K562 (cell line): ENCODE measurements around the gene ANO1. TPM values are rescaled to one million over a fixed set of nuclear protein-coding genes. Genes with fewer than 3 reads are reported as not detected.

ENCODE experiments used
- ATAC-seq: fragments of 200-7000 bp; cut with Tn5 transposase; 3 replicates; pipeline ENCODE4 v1.9.1; 2020; ENCODE audit warnings: moderate library complexity
- BruUV-seq: library from RNA; stranded (reverse); fragments of 400-500 nt; replicated peaks from 2 replicates; lab custom pipeline; 2021; lab: Mats Ljungman, UMichigan
- CTCF ChIA-PET: fragments of 300-600 bp; formaldehyde crosslinking; extraction: SDS; loops from one replicate; lab custom pipeline; 2021; ENCODE audit warnings: low intra/inter-chr PET ratio; lab: Yijun Ruan, JAX
- POLR2A ChIA-PET: fragments of 300-600, 350-650 bp; sonication (Branson Sonifier 250); formaldehyde crosslinking; extraction: SDS; loops from one replicate; lab custom pipeline; 2021; ENCODE audit warnings: antibody characterized with exemption, inconsistent platforms; lab: Yijun Ruan, JAX
- DNase-seq, 4 experiments: peaks; one replicate each; pipeline versions ENCODE4 v3.0.0 to v3.0.0-alpha.2; 2011 to 2018; ENCODE audit warnings: low spot score in 3 of 4, mixed read lengths in 3 of 4; ENCODE audit errors: extremely low read depth in 1 of 4
- FAIRE-seq: peaks from 2 replicates; lab custom pipeline; 2011; peaks lifted over from hg19 to GRCh38; lab: Jason Lieb, UNC
- H2AFZ ChIP-seq: 2 replicates; pipeline ENCODE4 v1.6.0; 2011; ENCODE audit warnings: low read depth, low read length, control low read depth, inconsistent platforms
- H3K27ac ChIP-seq: fragments of 200-600 bp; 3 replicates; pipeline ENCODE4 v1.8.0; 2011; ENCODE audit warnings: low read depth, mild to moderate bottlenecking, control low read depth, inconsistent platforms, low read length, moderate library complexity, mixed read lengths; ENCODE audit errors: extremely low read depth
- H3K27me3 ChIP-seq, 2 experiments: fragments of 300-600 bp in 1 of 2; 2 replicates in 1 of 2; 3 replicates in 1 of 2; pipeline versions ENCODE4 v1.6.0 to v1.8.0; 2011; ENCODE audit warnings: inconsistent platforms in 2 of 2, low read length in 2 of 2, mild to moderate bottlenecking in 1 of 2, mixed read lengths in 1 of 2, moderate library complexity in 1 of 2; ENCODE audit not compliant: control insufficient read depth in 2 of 2, insufficient read depth in 2 of 2
- H3K36me3 ChIP-seq: fragments of 300-600 bp; 3 replicates; pipeline ENCODE4 v1.8.0; 2011; ENCODE audit warnings: mild to moderate bottlenecking, low read length, inconsistent platforms; ENCODE audit not compliant: control insufficient read depth, insufficient read depth
- H3K4me1 ChIP-seq, 2 experiments: fragments of 200-600 bp in 1 of 2; replicated peaks in 1 of 2; 2 replicates in 1 of 2; 3 replicates in 1 of 2; pipeline versions ENCODE4 v1.5.1 to v1.8.0; 2011; ENCODE audit warnings: inconsistent platforms in 2 of 2, low read length in 2 of 2, mild to moderate bottlenecking in 1 of 2, mixed read lengths in 1 of 2, moderate library complexity in 1 of 2; ENCODE audit not compliant: control insufficient read depth in 2 of 2, insufficient read depth in 2 of 2
- H3K4me2 ChIP-seq: 2 replicates; pipeline ENCODE4 v1.6.1; 2011; ENCODE audit warnings: low read length, control low read depth, inconsistent platforms, mixed read lengths; ENCODE audit not compliant: insufficient read depth
- H3K4me3 ChIP-seq: fragments of 200-600 bp; sonication (generic), shearing (Covaris generic); 2 replicates; pipeline ENCODE4 v1.5.1; 2016; ENCODE audit warnings: control low read depth, inconsistent platforms
- H3K79me2 ChIP-seq: fragments of 200-600 bp; 3 replicates; pipeline ENCODE4 v1.8.0; 2011; ENCODE audit warnings: low read length, inconsistent platforms; ENCODE audit not compliant: control insufficient read depth, insufficient read depth
- H3K9ac ChIP-seq, 2 experiments: 2 replicates each; pipeline versions ENCODE4 v1.6.0 to v1.6.1; 2011; ENCODE audit warnings: low read depth in 2 of 2, low read length in 2 of 2, control low read depth in 1 of 2, inconsistent platforms in 1 of 2, mild to moderate bottlenecking in 1 of 2, mixed read lengths in 1 of 2; ENCODE audit not compliant: insufficient read depth in 1 of 2
- H3K9me1 ChIP-seq: one replicate; pipeline ENCODE4 v1.6.0; 2011; ENCODE audit warnings: inconsistent platforms, mild to moderate bottlenecking, low read length, moderate library complexity; ENCODE audit not compliant: control insufficient read depth, insufficient read depth
- H3K9me3 ChIP-seq: replicated peaks from 2 replicates; pipeline ENCODE4 v1.5.1; 2011; ENCODE audit warnings: low read depth, low read length, inconsistent platforms; ENCODE audit not compliant: control insufficient read depth, insufficient read depth
- H4K20me1 ChIP-seq: replicated peaks from 2 replicates; pipeline ENCODE4 v1.6.1; 2011; ENCODE audit warnings: low read length, inconsistent platforms, mixed read lengths; ENCODE audit not compliant: control insufficient read depth, insufficient read depth
- HEY1 ChIP-seq: fragments of 250-450 bp; sonication (Bioruptor Pico); IDR thresholded peaks from 2 replicates; pipeline ENCODE4 v1.5.0; 2020; ENCODE audit warnings: mild to moderate bottlenecking, moderate library complexity, borderline replicate concordance
- MYNN ChIP-seq, 2 experiments: sonication (generic); formaldehyde crosslinking in 1 of 2; IDR thresholded peaks; 2 replicates each; pipeline versions ENCODE4 v1.5.0 to v1.6.1; 2016 to 2020; ENCODE audit warnings: antibody characterized with exemption in 1 of 2, missing genetic modification reagents in 1 of 2
- PHB ChIP-seq: fragments of 250-450 bp; sonication (Bioruptor Pico); IDR thresholded peaks from 2 replicates; pipeline ENCODE4 v1.5.0; 2021
- PRPF4 ChIP-seq: fragments of 200-400 bp; formaldehyde crosslinking; IDR thresholded peaks from one replicate; pipeline ENCODE4 v1.6.1; 2017; ENCODE audit warnings: low read length, low read depth, mild to moderate bottlenecking; ENCODE audit not compliant: insufficient read depth, poor library complexity, severe bottlenecking
- TAF7 ChIP-seq: fragments of 450-650 bp; IDR thresholded peaks from 2 replicates; pipeline ENCODE4 v1.6.1; 2016; ENCODE audit warnings: missing genetic modification characterization, missing compliant biosample characterization
- ZNF12 ChIP-seq: sonication (generic); formaldehyde crosslinking; IDR thresholded peaks from 2 replicates; pipeline ENCODE4 v1.4.0; 2020; ENCODE audit warnings: mild to moderate bottlenecking, missing genetic modification reagents
- ZNF449 ChIP-seq: fragments of 250-450 bp; sonication (Bioruptor Pico); IDR thresholded peaks from 2 replicates; pipeline ENCODE4 v1.8.0; 2022; ENCODE audit warnings: moderate library complexity, mild to moderate bottlenecking, inconsistent platforms
- ZNF507 ChIP-seq: conservative IDR thresholded peaks from 2 replicates; pipeline ENCODE4 v1.6.1; 2017; ENCODE audit warnings: missing genetic modification characterization, missing compliant biosample characterization
- ZNF778 ChIP-seq: fragments of 450-650 bp; formaldehyde crosslinking; IDR thresholded peaks from 2 replicates; pipeline ENCODE4 v1.4.0; 2020; ENCODE audit warnings: mild to moderate bottlenecking, moderate library complexity
- WGBS: fragments of 100-300 bp; shearing (Covaris generic); methylation state at CpG from one replicate; pipeline ENCODE4 v1.1.6; 2016; ENCODE audit warnings: low coverage, mixed read lengths; ENCODE audit not compliant: insufficient coverage; ENCODE audit errors: missing lambda C conversion rate; 5-methylcytosine and 5-hydroxymethylcytosine counted together
- in situ Hi-C: fragments of 300-500 bp; cut with MboI; formaldehyde crosslinking; loops from 4 replicates; pipeline ENCODE4 v1.15.0; 2018; ENCODE audit warnings: inconsistent platforms, mixed read lengths
- intact Hi-C: fragments of 100-400 bp; cut with micrococcal nuclease; formaldehyde crosslinking; loops from 2 replicates; pipeline ENCODE4 v1.14.2; 2022
- polyA plus RNA-seq, 8 experiments: library from polyadenylated mRNA; depleted of rRNA in 4 of 8; stranded (reverse) in 5 of 8; unstranded in 3 of 8; fragments of >200 nt; fragmentation: Nextera tagmentation in 2 of 8; fragmentation: Illumina TruSeq in 1 of 8; extraction: Ambion mirVana in 2 of 8; extraction: Trizol in 1 of 8; gene quantifications; 2 replicates each; pipeline versions ENCODE4 v1.2.1 to v1.2.3, GENCODE V29; 2011 to 2014; ENCODE audit warnings: inconsistent platforms in 1 of 8, missing spikeins in 1 of 8
- total RNA-seq, 7 experiments: library from RNA; depleted of rRNA in 6 of 7; stranded (reverse); fragments of >200 nt in 6 of 7; fragmentation: Illumina TruSeq in 2 of 7; extraction: Trizol in 2 of 7; gene quantifications; 2 replicates each; pipeline versions ENCODE4 v1.2.1 to v1.2.3, GENCODE V29; 2011 to 2021; ENCODE audit warnings: low replicate concordance in 1 of 7
- TF ChIP-seq, protein P1 (sequence below), 3 experiments: fragments of 200-800 bp in 1 of 3; fragments of 250-450 bp in 1 of 3; fragments of 450-650 bp in 1 of 3; sonication (Bioruptor Pico) in 1 of 3; sonication (Bioruptor generic) in 1 of 3; formaldehyde crosslinking in 1 of 3; IDR thresholded peaks; 2 replicates each; pipeline versions ENCODE4 v1.6.1 to v1.8.0; 2016 to 2022; ENCODE audit warnings: mild to moderate bottlenecking in 2 of 3, missing genetic modification characterization in 2 of 3, missing compliant biosample characterization in 1 of 3, moderate library complexity in 1 of 3

ANO1 gene
- total and polyA plus RNA-seq, 9 of the 15 experiments (the other 6 are each of a cell fraction or from before 2014, with no cell fraction given), result not detected

DNA sequence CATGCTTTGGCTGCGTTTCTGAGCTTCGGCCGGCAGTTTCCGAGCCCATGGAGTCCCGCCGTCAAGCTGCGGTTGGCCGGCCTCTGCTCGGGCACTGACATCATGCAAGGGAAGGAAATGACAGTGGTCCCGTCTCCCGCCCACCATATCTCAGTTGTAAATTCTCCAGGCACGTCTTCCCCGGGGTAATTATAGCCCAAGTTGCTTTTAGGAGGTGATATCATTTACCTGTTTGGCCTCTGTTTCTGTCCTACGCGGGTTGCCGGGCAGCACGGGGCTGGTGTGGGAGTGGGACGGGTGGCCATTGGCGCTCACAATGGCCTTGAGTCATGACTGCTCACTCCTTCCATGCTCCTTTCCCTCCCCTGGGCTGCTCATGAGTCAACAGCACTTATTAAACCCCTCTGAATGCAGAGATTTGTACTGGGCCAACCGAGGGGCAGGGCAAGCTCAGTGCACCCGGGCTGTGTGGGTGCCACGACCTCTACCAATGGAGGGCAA is 4.2 kb upstream of the ANO1 start:
- CTCF ChIA-PET, result no interaction called here
- DNase-seq (no peak), FAIRE-seq (no peak), ATAC-seq (no peak)
- under 1% methylated on average over 16 of the region's 22 CpGs for WGBS
- Histone ChIP-seq H3K36me3 (no peaks in the 10 kb centered on the region), H2AFZ (no peak overlapping the region), H3K4me3 (no peak overlapping the region), H3K4me2 (no peak overlapping the region), H3K27me3 (peaks cover 45 to 86% of the 10 kb centered on the region in 2 experiments), H3K79me2 (no peaks in the 10 kb centered on the region), H3K9me3 (no peaks in the 10 kb centered on the region), H3K4me1 (peaks cover 0 to 10% of the 10 kb centered on the region in 2 experiments; a peak in 2 of 5 replicates), H3K9ac (no peak overlapping the region), H4K20me1 (peaks cover 10% of the 10 kb centered on the region), H3K9me1 (no peaks in the 10 kb centered on the region), H3K27ac (no peak overlapping the region)
- POLR2A ChIA-PET, result interaction anchor here (0.7 kb wide), 3 partner anchors 9 to 395 kb away, joined by 3 read pairs; no protein-coding TSS in a partner anchor
- BruUV-seq, result no TSS peak
- intact Hi-C loops (no loop called here), in situ Hi-C loops (loop anchor here (5.0 kb wide), 1 partner anchor 77 kb away; no protein-coding TSS in a partner anchor)
- TF ChIP-seq ZNF778 (no peak), TAF7 (tag) (no peak), PHB (CRISPR knock-in tag) (no peak), HEY1 (CRISPR knock-in tag) (no peak)

- intact Hi-C loops (no loop called here), in situ Hi-C loops (loop anchor here (5.0 kb wide), 1 partner anchor 77 kb away; no protein-coding TSS in a partner anchor)
- ChIA-PET CTCF (no interaction called here), POLR2A (interaction anchor here (0.7 kb wide), 2 partner anchors 8 to 132 kb away, joined by 3 read pairs; no protein-coding TSS in a partner anchor)
- H3K79me2 ChIP-seq, result no peaks in the 10 kb centered on the region
- DNase-seq (no peak), ATAC-seq (no peak), FAIRE-seq (no peak)
- H3K36me3 ChIP-seq, result no peaks in the 10 kb centered on the region
- no peak overlapping the region for H3K9ac ChIP-seq
- no peak overlapping the region for H3K4me2 ChIP-seq
- no peaks in the 10 kb centered on the region for H3K9me3 ChIP-seq
- H3K9me1 ChIP-seq, result no peaks in the 10 kb centered on the region
- BruUV-seq, result no TSS peak
- no peak overlapping the region for H3K4me3 ChIP-seq
- peaks cover 6% of the 10 kb centered on the region; the same call in 1 of the 2 replicates for H4K20me1 ChIP-seq
- no peak overlapping the region for H2AFZ ChIP-seq
- H3K27ac ChIP-seq, result no peak overlapping the region
- WGBS, result 2% methylated on average over 8 of the region's 8 CpGs
- peaks cover 40 to 86% of the 10 kb centered on the region in 2 experiments for H3K27me3 ChIP-seq
- H3K4me1 ChIP-seq, result peaks cover 0 to 10% of the 10 kb centered on the region in 2 experiments; a peak in 2 of 5 replicates
- TF ChIP-seq ZNF449 (no peak), MYNN (IDR thresholded peaks at IDR 0.05) (no peak), MYNN (CRISPR knock-in tag; IDR thresholded peaks at IDR 0.05) (no peak), PRPF4 (no peak), ZNF507 (tag) (no peak), ZNF12 (CRISPR knock-in tag) (no peak)
- TF ChIP-seq, protein P1, sequence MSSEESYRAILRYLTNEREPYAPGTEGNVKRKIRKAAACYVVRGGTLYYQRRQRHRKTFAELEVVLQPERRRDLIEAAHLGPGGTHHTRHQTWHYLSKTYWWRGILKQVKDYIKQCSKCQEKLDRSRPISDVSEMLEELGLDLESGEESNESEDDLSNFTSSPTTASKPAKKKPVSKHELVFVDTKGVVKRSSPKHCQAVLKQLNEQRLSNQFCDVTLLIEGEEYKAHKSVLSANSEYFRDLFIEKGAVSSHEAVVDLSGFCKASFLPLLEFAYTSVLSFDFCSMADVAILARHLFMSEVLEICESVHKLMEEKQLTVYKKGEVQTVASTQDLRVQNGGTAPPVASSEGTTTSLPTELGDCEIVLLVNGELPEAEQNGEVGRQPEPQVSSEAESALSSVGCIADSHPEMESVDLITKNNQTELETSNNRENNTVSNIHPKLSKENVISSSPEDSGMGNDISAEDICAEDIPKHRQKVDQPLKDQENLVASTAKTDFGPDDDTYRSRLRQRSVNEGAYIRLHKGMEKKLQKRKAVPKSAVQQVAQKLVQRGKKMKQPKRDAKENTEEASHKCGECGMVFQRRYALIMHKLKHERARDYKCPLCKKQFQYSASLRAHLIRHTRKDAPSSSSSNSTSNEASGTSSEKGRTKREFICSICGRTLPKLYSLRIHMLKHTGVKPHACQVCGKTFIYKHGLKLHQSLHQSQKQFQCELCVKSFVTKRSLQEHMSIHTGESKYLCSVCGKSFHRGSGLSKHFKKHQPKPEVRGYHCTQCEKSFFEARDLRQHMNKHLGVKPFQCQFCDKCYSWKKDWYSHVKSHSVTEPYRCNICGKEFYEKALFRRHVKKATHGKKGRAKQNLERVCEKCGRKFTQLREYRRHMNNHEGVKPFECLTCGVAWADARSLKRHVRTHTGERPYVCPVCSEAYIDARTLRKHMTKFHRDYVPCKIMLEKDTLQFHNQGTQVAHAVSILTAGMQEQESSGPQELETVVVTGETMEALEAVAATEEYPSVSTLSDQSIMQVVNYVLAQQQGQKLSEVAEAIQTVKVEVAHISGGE (CRISPR knock-in tag; IDR thresholded peaks at IDR 0.05), result no peak
Observed at GRCh38 chr11:70074746-70075145, 3.4 kb upstream of the ANO1 start.
